Measurements from ENCODE around the gene PIAS4. TPM values are rescaled to one million over a fixed set of nuclear protein-coding genes. Genes with fewer than 3 reads are reported as not detected.

PIAS4 gene
- total and polyA plus RNA-seq, 2 of the 13 experiments (the other 11 are each of a cell fraction or from before 2014, with no cell fraction given) = 9.0 to 20.1 TPM

DNA sequence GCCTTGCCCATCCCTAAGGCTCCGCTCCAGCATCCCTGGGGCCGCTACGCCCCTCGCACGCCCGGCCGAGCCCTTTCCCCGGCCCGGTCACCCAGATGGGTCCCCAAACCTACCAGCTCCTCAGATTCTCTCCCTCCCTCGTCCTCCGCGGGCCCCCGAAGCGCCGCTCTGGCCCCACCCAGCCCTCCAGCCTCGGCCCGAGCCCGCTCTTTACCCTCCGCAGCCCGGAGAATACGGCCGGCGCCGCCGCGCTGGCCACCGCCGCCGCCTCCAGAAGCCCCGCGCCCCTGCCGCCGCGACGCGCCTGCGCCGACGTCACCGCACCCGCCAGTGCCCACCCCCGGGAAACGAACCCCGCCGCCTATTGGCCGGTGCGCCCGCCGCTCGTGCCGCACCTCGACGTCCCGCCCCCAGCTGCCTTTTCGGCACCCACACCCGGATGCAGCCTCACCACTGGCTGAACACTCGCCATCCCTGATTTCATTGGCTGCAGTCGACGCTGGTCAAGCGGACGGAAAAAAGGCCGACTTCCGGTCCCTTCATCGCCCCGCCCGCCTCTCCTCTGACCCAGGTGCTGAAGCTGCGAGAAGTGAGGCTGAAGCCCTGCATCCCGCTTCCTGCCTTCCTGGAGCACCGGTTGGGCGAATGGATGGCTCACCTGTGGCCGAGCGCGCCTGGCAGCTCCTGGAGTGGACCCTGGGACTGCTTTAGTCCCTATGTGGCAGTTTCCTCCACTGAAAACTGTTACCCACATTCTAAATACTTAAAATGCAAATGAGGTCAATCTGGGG, 36.5 kb upstream of the PIAS4 start, which contains the start of gene DAPK3 (continued):
- TF ChIP-seq PHF5A (CRISPR knock-in tag; IDR thresholded peaks at IDR 0.05; ENCODE audit: low read depth, unreplicated experiment) (no peak), NBN (conservative IDR thresholded peaks at IDR 0.05) (no peak), SRSF1 (optimal IDR thresholded peaks at IDR 0.05; ENCODE audit: low read depth, low read length) (no peak), ZMYM2 (CRISPR knock-in tag; IDR thresholded peaks at IDR 0.05) (no peak), ZC3H4 (CRISPR knock-in tag; IDR thresholded peaks at IDR 0.05; ENCODE audit: borderline replicate concordance) (no peak), NONO (IDR thresholded peaks at IDR 0.05) (no peak), NONO (CRISPR knock-in tag; conservative IDR thresholded peaks at IDR 0.05) (peak; percentile 86; the same call in 1 of the 2 replicates), GFI1 (CRISPR knock-in tag; IDR thresholded peaks at IDR 0.05; ENCODE audit: borderline replicate concordance) (no peak), ZSCAN31 (CRISPR knock-in tag; IDR thresholded peaks at IDR 0.05; ENCODE audit: low read depth) (0 out of 2 replicates have a peak, but pooled peaks have one; percentile 56), EP300 (IDR thresholded peaks at IDR 0.05; ENCODE audit: low read depth in 2 of 2, low read length in 2 of 2) (no peak), EP300 (CRISPR knock-in tag; IDR thresholded peaks at IDR 0.05; ENCODE audit: borderline replicate concordance) (no peak), SP5 (CRISPR knock-in tag; IDR thresholded peaks at IDR 0.05; ENCODE audit: borderline replicate concordance, low read depth) (peak; percentile 25; the same call in 1 of the 2 replicates), RFX1 (IDR thresholded peaks at IDR 0.05) (no peak), ZNF264 (CRISPR knock-in tag; IDR thresholded peaks at IDR 0.05) (no peak), PHF20 (CRISPR knock-in tag; IDR thresholded peaks at IDR 0.05) (peak; percentile 74), ZNF256 (CRISPR knock-in tag; conservative IDR thresholded peaks at IDR 0.05) (no peak), ZNF607 (CRISPR knock-in tag; IDR thresholded peaks at IDR 0.05; ENCODE audit: borderline replicate concordance) (no peak)
- TF ChIP-seq, protein P1, sequence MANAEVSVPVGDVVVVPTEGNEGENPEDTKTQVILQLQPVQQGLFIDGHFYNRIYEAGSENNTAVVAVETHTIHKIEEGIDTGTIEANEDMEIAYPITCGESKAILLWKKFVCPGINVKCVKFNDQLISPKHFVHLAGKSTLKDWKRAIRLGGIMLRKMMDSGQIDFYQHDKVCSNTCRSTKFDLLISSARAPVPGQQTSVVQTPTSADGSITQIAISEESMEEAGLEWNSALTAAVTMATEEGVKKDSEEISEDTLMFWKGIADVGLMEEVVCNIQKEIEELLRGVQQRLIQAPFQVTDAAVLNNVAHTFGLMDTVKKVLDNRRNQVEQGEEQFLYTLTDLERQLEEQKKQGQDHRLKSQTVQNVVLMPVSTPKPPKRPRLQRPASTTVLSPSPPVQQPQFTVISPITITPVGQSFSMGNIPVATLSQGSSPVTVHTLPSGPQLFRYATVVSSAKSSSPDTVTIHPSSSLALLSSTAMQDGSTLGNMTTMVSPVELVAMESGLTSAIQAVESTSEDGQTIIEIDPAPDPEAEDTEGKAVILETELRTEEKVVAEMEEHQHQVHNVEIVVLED (CRISPR knock-in tag; IDR thresholded peaks at IDR 0.05; ENCODE audit: borderline replicate concordance) = peak; percentile 89
- TF ChIP-seq, protein P2, sequence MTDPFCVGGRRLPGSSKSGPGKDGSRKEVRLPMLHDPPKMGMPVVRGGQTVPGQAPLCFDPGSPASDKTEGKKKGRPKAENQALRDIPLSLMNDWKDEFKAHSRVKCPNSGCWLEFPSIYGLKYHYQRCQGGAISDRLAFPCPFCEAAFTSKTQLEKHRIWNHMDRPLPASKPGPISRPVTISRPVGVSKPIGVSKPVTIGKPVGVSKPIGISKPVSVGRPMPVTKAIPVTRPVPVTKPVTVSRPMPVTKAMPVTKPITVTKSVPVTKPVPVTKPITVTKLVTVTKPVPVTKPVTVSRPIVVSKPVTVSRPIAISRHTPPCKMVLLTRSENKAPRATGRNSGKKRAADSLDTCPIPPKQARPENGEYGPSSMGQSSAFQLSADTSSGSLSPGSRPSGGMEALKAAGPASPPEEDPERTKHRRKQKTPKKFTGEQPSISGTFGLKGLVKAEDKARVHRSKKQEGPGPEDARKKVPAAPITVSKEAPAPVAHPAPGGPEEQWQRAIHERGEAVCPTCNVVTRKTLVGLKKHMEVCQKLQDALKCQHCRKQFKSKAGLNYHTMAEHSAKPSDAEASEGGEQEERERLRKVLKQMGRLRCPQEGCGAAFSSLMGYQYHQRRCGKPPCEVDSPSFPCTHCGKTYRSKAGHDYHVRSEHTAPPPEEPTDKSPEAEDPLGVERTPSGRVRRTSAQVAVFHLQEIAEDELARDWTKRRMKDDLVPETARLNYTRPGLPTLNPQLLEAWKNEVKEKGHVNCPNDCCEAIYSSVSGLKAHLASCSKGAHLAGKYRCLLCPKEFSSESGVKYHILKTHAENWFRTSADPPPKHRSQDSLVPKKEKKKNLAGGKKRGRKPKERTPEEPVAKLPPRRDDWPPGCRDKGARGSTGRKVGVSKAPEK (CRISPR knock-in tag; IDR thresholded peaks at IDR 0.05; ENCODE audit: borderline replicate concordance) = no peak
- TF ChIP-seq, protein P3, sequence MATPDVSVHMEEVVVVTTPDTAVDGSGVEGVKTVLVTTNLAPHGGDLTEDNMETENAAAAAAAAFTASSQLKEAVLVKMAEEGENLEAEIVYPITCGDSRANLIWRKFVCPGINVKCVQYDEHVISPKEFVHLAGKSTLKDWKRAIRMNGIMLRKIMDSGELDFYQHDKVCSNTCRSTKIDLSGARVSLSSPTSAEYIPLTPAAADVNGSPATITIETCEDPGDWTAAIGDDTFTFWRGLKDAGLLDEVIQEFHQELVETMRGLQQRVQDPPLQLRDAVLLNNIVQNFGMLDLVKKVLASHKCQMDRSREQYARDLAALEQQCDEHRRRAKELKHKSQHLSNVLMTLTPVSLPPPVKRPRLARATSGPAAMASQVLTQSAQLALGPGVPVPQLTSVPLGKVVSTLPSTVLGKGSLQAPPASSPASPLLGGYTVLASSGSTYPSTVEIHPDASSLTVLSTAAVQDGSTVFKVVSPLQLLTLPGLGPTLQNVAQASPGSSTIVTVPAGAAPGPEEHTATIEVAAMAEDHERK (CRISPR knock-in tag; IDR thresholded peaks at IDR 0.05; ENCODE audit: low read depth) = no peak
- TF ChIP-seq, protein P4, sequence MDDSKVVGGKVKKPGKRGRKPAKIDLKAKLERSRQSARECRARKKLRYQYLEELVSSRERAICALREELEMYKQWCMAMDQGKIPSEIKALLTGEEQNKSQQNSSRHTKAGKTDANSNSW (CRISPR knock-in tag; IDR thresholded peaks at IDR 0.05; ENCODE audit: borderline replicate concordance) = no peak

All from HepG2 (cell line).